ENCODE measurements around the gene SRSF1.

DNA sequence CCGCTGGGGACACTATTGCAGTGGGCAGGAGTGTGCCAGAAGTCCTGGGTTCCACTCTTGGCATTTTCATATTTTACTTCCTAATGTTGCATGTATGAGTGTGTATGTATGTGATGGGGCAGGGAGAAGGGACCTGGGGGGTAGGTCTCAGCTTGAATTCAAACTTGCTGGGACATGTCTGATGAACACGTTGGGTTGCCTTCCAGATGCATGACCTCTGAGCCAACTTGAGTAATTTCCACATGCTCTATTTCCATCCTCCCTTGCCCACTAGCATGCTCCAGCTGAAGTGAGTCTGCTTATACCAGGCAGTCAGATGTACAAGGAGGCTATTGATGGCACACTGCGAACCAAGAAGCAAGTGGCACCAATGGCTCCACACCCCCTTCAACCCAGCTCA lies 32.9 kb upstream of the SRSF1 start:
- TF ChIP-seq, protein P1, sequence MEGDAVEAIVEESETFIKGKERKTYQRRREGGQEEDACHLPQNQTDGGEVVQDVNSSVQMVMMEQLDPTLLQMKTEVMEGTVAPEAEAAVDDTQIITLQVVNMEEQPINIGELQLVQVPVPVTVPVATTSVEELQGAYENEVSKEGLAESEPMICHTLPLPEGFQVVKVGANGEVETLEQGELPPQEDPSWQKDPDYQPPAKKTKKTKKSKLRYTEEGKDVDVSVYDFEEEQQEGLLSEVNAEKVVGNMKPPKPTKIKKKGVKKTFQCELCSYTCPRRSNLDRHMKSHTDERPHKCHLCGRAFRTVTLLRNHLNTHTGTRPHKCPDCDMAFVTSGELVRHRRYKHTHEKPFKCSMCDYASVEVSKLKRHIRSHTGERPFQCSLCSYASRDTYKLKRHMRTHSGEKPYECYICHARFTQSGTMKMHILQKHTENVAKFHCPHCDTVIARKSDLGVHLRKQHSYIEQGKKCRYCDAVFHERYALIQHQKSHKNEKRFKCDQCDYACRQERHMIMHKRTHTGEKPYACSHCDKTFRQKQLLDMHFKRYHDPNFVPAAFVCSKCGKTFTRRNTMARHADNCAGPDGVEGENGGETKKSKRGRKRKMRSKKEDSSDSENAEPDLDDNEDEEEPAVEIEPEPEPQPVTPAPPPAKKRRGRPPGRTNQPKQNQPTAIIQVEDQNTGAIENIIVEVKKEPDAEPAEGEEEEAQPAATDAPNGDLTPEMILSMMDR (IDR thresholded peaks at IDR 0.05): no peak
- no peak for TF ChIP-seq POLR2A (IDR thresholded peaks at IDR 0.05)
